HEK293T (cell line): ENCODE data around the gene TMPRSS9.

Experiments
- BHLHE40 ChIP-seq: fragments of 450-650 bp; IDR thresholded peaks from 2 replicates; pipeline ENCODE4 v1.6.1; 2016; ENCODE audit warnings: mild to moderate bottlenecking, moderate library complexity, borderline replicate concordance
- CTBP1 ChIP-seq: fragments of 450-650 bp; IDR thresholded peaks from 2 replicates; pipeline ENCODE4 v1.6.1; 2016; ENCODE audit warnings: borderline replicate concordance
- ELF4 ChIP-seq: fragments of 450-650 bp; IDR thresholded peaks from 2 replicates; pipeline ENCODE4 v1.6.1; 2017; ENCODE audit warnings: antibody characterized with exemption
- FOXA1 ChIP-seq: fragments of 450-650 bp; IDR thresholded peaks from 2 replicates; pipeline ENCODE4 v1.6.1; 2016; ENCODE audit warnings: mild to moderate bottlenecking
- FOXM1 ChIP-seq: fragments of 450-650 bp; IDR thresholded peaks from 2 replicates; pipeline ENCODE4 v1.6.1; 2017; ENCODE audit warnings: mild to moderate bottlenecking, borderline replicate concordance
- HDGF ChIP-seq: fragments of 450-650 bp; IDR thresholded peaks from 2 replicates; pipeline ENCODE4 v1.6.1; 2017; ENCODE audit warnings: antibody characterized with exemption, borderline replicate concordance
- L3MBTL2 ChIP-seq: fragments of 450-650 bp; conservative IDR thresholded peaks from 2 replicates; pipeline ENCODE4 v1.6.1; 2016; ENCODE audit warnings: mild to moderate bottlenecking
- LEF1 ChIP-seq: fragments of 450-650 bp; IDR thresholded peaks from 2 replicates; pipeline ENCODE4 v1.6.1; 2017; ENCODE audit warnings: mild to moderate bottlenecking, borderline replicate concordance
- NFRKB ChIP-seq: fragments of 450-650 bp; IDR thresholded peaks from 2 replicates; pipeline ENCODE4 v1.6.1; 2016; ENCODE audit warnings: mild to moderate bottlenecking, moderate library complexity
- SP1 ChIP-seq: fragments of 450-650 bp; IDR thresholded peaks from 2 replicates; pipeline ENCODE4 v1.6.1; 2017
- ZNF384 ChIP-seq: fragments of 450-650 bp; IDR thresholded peaks from 2 replicates; pipeline ENCODE4 v1.6.1; 2016

GRCh38 chr19:2333807-2334211 lies 26.3 kb upstream of the TMPRSS9 start:
- TF ChIP-seq NFRKB (no peak), CTBP1 (no peak), FOXA1 (no peak), ZNF384 (no peak), FOXM1 (no peak), HDGF (no peak), SP1 (no peak), BHLHE40 (no peak), LEF1 (no peak), ELF4 (no peak), L3MBTL2 (no peak)
